ENCODE measurements around the gene POLR2B. TPM values are rescaled to one million over a fixed set of nuclear protein-coding genes. Genes with fewer than 3 reads are reported as not detected.

The POLR2B gene
- total RNA-seq, 1 experiment from 2014 or later: 101 TPM

GRCh38 chr4:56976837-56977320 is 1.8 kb upstream of the POLR2B start:
- CTCF ChIA-PET: interaction anchor here (0.6 to 1.4 kb wide), 8 partner anchors 10 to 186 kb away, joined by 3 to 5 read pairs (median 4); no protein-coding TSS in a partner anchor
- peak overlapping the region; percentile 97 for H3K27ac Mint-ChIP-seq (ENCODE audit: low read depth, unreplicated experiment)
- no peaks in the 10 kb centered on the region for H3K9me3 Mint-ChIP-seq (ENCODE audit: unreplicated experiment)
- H3K4me1 Mint-ChIP-seq (ENCODE audit: insufficient read depth, unreplicated experiment): peaks cover 13% of the 10 kb centered on the region
- no peak for TF ChIP-seq CTCF (IDR thresholded peaks at IDR 0.05; ENCODE audit: unreplicated experiment)
- H3K4me3 Mint-ChIP-seq (ENCODE audit: unreplicated experiment): peak overlapping the region; percentile 97
- peak; percentile 47 for DNase-seq (ENCODE audit: unreplicated experiment)
- POLR2A ChIA-PET: interaction anchor here (0.8 to 6.0 kb wide), 20 partner anchors 11 to 589 kb away, joined by 3 to 165 read pairs (median 8); partner anchors contain the start of genes AASDH, PAICS, PPAT and REST
- no peaks in the 10 kb centered on the region for H3K27me3 Mint-ChIP-seq (ENCODE audit: insufficient read depth, unreplicated experiment)
- TSS peak; percentile 17 for BruUV-seq (replicated peaks)
- intact Hi-C loops (cut with micrococcal nuclease): loop anchor here (2.0 kb wide), 1 partner anchor 68 kb away; no protein-coding TSS in a partner anchor
- H3K36me3 Mint-ChIP-seq (ENCODE audit: insufficient read depth, unreplicated experiment): peaks cover 60% of the 10 kb centered on the region

DNA sequence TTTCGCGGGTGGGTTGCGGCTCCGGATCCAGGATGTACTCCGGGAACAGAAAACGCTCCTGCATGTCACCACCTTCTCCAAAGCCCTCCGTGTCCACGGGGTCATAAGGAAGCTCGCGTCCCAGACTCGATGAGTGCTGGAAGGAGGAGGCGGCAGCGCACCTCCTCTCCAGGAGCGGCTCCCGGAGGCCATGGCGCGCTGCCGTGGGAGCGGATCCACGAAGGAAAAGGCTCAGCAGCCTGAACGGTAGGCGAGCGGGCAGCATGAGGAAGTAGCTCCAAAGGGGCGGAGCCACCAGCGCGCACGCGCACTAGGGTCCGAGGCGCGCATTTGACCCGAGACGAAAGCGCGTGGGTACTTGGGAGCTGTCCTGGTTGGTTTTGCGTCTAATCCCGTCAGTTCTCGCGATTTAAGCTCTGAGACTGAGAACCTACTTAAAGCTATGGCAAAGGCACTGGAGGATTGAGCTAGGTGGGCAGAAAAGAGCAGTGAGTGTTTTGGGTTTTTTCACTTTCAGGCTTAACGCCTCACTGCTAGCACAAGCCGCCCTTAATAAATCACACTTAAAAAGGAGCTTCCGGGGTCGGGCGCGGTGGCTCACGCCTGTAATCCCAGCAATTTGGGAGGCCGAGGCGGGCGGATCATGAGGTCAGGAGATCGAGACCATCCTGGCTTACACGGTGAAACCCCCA is 1.2 kb upstream of the POLR2B start, which contains the start of gene NOA1:
NOA1 (minus strand) TSS at position 286 of the 692 bp plus-strand sequence; CDS start at position 265, 21 bp downstream.
- no peak for TF ChIP-seq CTCF (IDR thresholded peaks at IDR 0.05; ENCODE audit: unreplicated experiment)
- Mint-ChIP-seq H3K36me3 (ENCODE audit: insufficient read depth, unreplicated experiment) (peaks cover 54% of the 10 kb centered on the region), H3K4me1 (ENCODE audit: insufficient read depth, unreplicated experiment) (peaks cover 16% of the 10 kb centered on the region), H3K4me3 (ENCODE audit: unreplicated experiment) (peak within 1 kb of the TSS; percentile 97), H3K27ac (ENCODE audit: low read depth, unreplicated experiment) (peak within 1 kb of the TSS; percentile 97), H3K9me3 (ENCODE audit: unreplicated experiment) (no peaks in the 10 kb centered on the region), H3K27me3 (ENCODE audit: insufficient read depth, unreplicated experiment) (no peaks in the 10 kb centered on the region)
- no TSS peak for BruUV-seq (replicated peaks)
- DNase-seq (ENCODE audit: unreplicated experiment): peak; percentile 99
- intact Hi-C loops (cut with micrococcal nuclease): loop anchor here (2.0 kb wide), 1 partner anchor 69 kb away; no protein-coding TSS in a partner anchor
- POLR2A ChIA-PET: interaction anchor here (0.6 to 6.0 kb wide), 29 partner anchors 11 to 590 kb away, joined by 3 to 165 read pairs (median 5); partner anchors contain the start of genes AASDH, PAICS, PPAT and REST
- CTCF ChIA-PET: interaction anchor here (0.6 to 1.4 kb wide), 8 partner anchors 10 to 185 kb away, joined by 3 to 5 read pairs (median 4); no protein-coding TSS in a partner anchor

- ChIA-PET POLR2A (interaction anchor here (0.6 to 6.0 kb wide), 32 partner anchors 10 to 1455 kb away, joined by 3 to 165 read pairs (median 5); partner anchors contain the start of genes AASDH, PAICS, PPAT and REST), CTCF (interaction anchor here (0.6 to 1.1 kb wide), 6 partner anchors 11 to 1971 kb away, joined by 3 to 5 read pairs (median 3); no protein-coding TSS in a partner anchor)
- H3K27me3 Mint-ChIP-seq (ENCODE audit: insufficient read depth, unreplicated experiment): no peaks in the 10 kb centered on the region
- no peaks in the 10 kb centered on the region for H3K9me3 Mint-ChIP-seq (ENCODE audit: unreplicated experiment)
- peaks cover 24% of the 10 kb centered on the region for H3K4me1 Mint-ChIP-seq (ENCODE audit: insufficient read depth, unreplicated experiment)
- H3K36me3 Mint-ChIP-seq (ENCODE audit: insufficient read depth, unreplicated experiment): peaks cover 47% of the 10 kb centered on the region
- intact Hi-C loops (cut with micrococcal nuclease): no loop called here
- BruUV-seq (replicated peaks): no TSS peak
- peak overlapping the region; percentile 97 for H3K27ac Mint-ChIP-seq (ENCODE audit: low read depth, unreplicated experiment)
- DNase-seq (ENCODE audit: unreplicated experiment): peak; percentile 36
- TF ChIP-seq CTCF (IDR thresholded peaks at IDR 0.05; ENCODE audit: unreplicated experiment): no peak
- peak overlapping the region; percentile 97 for H3K4me3 Mint-ChIP-seq (ENCODE audit: unreplicated experiment)
Observed at GRCh38 chr4:56979421-56980072, 851 bp downstream of the POLR2B start.

Data from MCF 10A (cell line).